ENCODE data around the gene HNRNPAB.

GRCh38 chr5:178213748-178214151, 9.4 kb downstream of the HNRNPAB start:
- no peak for TF ChIP-seq CTCF (IDR thresholded peaks at IDR 0.05)
- no peak for TF ChIP-seq POLR2A (IDR thresholded peaks at IDR 0.05; ENCODE audit: low read depth)
- TF ChIP-seq EP300 (IDR thresholded peaks at IDR 0.05): no peak
- TF ChIP-seq POLR2AphosphoS5 (IDR thresholded peaks at IDR 0.05): no peak
